IPS-15b (cell line): Measurements from ENCODE around the gene AP1B1.

Experiments
- H3K27me3 ChIP-seq: one replicate; pipeline ENCODE4 v1.6.1; 2013; ENCODE audit warnings: low read length; ENCODE audit not compliant: control insufficient read depth, insufficient read depth
- H3K36me3 ChIP-seq: one replicate; pipeline ENCODE4 v1.6.1; 2013; ENCODE audit warnings: low read length; ENCODE audit not compliant: control insufficient read depth, insufficient read depth
- H3K4me1 ChIP-seq: one replicate; pipeline ENCODE4 v1.6.1; 2013; ENCODE audit warnings: mild to moderate bottlenecking, low read length; ENCODE audit not compliant: control insufficient read depth, insufficient read depth
- H3K4me3 ChIP-seq: one replicate; pipeline ENCODE4 v1.5.1; 2013; ENCODE audit warnings: low read depth, low read length
- H3K9ac ChIP-seq: one replicate; pipeline ENCODE4 v1.6.1; 2013; ENCODE audit warnings: low read depth, mild to moderate bottlenecking, low read length
- H3K9me3 ChIP-seq: one replicate; pipeline ENCODE4 v1.6.1; 2013; ENCODE audit warnings: mild to moderate bottlenecking, low read length; ENCODE audit not compliant: control insufficient read depth, insufficient read depth

AP1B1 gene

DNA sequence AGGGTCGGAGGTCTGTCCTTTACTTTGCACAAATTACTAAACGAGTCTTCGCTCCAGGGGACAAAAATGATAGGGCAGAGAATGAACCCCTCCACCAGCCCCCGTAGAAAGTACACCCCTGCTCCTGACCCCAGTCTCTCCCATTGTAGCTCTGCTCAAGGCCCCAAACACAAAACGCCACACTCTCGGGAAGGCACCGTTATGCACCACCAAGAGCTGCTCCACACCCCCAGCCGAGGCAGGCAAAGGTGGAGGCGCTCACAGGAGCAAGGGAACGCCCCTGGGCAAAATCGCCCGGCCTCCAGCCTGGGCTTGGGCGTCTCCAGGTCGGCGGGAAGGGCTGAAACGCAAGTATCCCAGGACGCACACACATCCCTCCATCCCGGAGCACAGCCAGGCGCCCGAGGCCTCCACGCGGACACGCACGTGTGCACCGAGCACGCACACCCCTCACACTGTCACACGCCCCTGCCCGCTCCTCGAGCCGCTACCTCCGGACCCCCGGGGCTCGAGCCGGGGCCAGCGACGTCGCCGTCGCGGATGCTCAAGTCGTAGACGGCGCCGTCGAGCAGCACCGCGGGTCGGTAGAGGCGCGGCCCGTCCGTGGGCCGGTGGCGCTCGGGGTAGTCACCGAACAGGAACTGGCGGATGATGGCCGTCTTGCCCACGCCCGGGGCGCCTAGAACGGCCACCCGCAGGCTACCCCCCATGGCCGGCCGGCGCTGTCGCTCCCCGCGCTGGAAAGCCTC, 73.7 kb downstream of the AP1B1 start:
- H3K4me1 ChIP-seq, result peaks cover 11% of the 10 kb centered on the region
- no peaks in the 10 kb centered on the region for H3K9me3 ChIP-seq
- peak overlapping the region; percentile 48 for H3K4me3 ChIP-seq
- no peaks in the 10 kb centered on the region for H3K36me3 ChIP-seq
- H3K9ac ChIP-seq, result no peak overlapping the region
- peaks cover 45% of the 10 kb centered on the region for H3K27me3 ChIP-seq

DNA sequence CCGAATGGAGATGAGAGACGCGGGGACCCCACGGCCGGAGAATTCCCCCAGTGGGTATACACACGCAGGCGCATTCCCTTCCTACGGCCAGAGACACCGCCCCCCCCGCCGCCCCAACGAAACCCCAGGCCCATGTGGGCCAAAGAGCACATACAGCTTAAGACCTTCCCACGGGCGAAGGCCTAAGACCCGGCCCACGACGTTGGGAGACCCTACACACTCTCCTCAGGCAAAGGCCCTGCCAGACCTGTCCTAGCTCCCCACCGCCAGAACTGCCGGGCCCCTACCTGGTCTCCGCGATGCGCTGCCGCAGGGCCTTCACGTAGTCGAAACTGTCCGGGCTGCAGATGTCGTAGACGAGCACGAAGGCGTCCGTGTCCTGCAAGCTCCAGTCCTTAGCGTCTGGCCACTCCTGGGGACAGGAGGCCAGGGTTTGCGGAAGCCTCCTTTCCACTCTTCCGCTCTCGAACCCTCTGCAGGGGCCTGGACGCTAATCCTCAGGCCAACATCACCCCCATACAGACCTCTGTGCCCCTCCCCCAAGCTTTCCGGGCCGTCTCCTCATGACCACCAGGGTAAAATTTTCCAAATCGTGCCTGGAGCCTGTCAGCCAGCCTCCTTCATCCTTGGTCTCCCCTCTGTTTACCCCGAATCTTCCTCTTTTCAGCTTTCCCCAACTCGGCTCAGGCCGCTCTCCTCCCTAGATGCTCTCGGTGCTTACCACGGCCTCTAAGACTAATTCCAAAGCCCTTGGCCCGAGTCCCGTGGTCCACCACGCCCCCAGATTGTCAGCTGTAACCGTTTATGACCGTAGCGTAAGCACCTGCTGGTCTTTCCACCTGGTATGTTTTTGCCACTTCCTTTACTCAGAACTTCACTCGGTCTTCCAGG, 74.5 kb downstream of the AP1B1 start:
- Histone ChIP-seq H3K4me1 (peaks cover 11% of the 10 kb centered on the region), H3K9ac (no peak overlapping the region), H3K27me3 (peaks cover 45% of the 10 kb centered on the region), H3K4me3 (peak overlapping the region; percentile 48), H3K36me3 (no peaks in the 10 kb centered on the region), H3K9me3 (no peaks in the 10 kb centered on the region)

DNA sequence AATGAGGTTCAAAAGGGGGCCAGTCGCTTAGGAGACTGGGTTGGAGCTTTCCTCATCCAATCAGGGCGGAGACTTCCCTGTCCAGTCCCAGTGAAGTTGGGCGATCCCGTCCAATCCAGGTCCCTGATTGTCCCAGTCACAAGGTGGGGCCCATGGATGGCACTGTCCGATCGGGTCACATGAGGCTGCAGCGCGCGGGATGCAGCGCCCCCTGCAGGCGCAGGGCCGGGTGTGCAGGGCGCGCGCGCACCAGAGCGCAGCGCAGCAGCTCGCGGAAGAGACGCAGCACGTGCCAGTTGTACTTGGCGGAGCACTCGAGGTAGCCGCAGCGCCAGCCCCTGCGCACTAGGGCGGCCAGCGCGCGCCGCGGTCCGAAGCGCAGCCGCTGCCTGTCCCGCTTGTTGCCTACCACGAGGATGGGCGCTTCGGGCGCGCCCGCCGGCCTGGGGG, 75.2 kb downstream of the AP1B1 start:
- no peaks in the 10 kb centered on the region for H3K9me3 ChIP-seq
- no peaks in the 10 kb centered on the region for H3K36me3 ChIP-seq
- H3K4me1 ChIP-seq, result peaks cover 11% of the 10 kb centered on the region
- H3K4me3 ChIP-seq, result no peak overlapping the region
- H3K27me3 ChIP-seq, result peaks cover 45% of the 10 kb centered on the region
- H3K9ac ChIP-seq, result no peak overlapping the region

DNA sequence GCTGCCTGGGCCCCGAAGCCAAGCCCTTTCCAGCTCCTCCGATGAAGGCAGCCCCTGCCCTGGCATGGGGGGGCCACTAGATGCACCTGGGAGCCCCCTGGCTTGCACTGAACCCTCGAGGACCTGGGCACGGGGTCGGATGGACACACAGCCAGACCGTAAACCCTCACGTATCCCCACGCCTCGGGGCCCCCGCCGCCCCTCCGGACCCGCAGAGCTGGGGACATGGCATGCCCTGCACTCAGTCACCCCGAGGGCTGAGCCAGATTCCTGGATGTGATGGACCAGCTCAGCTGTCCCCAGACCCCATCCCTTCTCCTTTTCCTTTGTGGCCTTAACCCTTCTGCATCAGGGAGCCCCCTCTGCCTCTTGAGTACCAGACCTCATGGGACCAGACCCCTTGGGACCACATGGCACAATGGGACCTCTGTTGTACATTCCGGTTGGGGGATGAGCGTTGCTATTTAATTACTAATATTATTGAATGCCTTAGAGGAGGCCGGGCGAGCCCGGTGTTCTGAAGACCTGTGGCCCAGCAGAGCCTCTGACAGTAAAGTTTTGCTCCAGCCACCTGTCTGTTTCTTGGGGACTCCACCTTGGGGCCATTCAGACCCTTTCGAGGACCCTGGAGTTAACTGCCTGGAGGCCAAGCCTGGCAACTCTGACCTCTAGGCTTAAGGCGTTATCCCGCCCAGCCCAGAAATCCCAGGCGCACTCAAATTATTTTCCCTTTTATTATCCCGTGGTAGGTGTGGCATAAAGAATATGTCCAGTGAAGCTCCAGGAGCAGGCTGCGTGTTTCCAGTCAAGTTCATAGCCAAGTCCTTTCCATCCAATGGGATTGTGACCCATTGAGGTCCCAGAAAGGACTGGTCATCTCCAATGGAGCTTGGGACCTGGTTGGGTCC, 75.9 kb downstream of the AP1B1 start:
- Histone ChIP-seq H3K9me3 (no peaks in the 10 kb centered on the region), H3K36me3 (no peaks in the 10 kb centered on the region), H3K4me3 (no peak overlapping the region), H3K9ac (no peak overlapping the region), H3K4me1 (peaks cover 11% of the 10 kb centered on the region), H3K27me3 (peaks cover 44% of the 10 kb centered on the region)

DNA sequence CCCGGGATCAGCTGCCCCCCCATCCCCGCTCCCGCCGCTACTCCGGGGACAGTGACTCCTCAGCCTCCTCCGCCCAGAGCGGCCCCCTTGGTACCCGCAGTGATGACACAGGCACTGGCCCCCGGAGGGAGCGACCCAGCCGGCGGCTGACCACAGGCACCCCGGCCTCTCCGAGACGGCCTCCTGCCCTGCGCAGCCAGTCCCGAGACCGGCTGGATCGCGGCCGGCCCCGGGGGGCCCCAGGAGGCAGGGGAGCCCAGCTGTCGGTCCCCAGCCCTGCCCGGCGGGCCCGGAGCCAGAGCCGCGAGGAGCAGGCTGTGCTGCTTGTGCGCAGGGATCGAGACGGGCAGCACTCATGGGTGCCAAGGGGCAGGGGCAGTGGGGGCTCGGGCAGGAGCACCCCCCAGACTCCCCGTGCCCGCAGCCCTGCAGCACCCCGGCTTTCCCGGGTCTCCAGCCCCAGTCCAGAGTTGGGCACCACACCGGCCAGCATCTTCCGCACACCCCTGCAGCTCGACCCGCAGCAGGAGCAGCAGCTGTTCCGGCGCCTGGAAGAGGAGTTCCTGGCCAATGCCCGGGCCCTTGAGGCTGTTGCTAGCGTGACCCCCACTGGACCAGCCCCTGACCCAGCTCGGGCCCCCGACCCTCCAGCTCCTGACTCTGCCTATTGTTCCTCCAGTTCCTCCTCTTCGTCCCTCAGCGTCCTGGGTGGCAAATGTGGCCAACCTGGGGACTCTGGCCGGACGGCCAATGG, 76.7 kb downstream of the AP1B1 start:
- Histone ChIP-seq H3K9me3 (no peaks in the 10 kb centered on the region), H3K4me3 (no peak overlapping the region), H3K27me3 (peaks cover 35% of the 10 kb centered on the region), H3K9ac (no peak overlapping the region), H3K36me3 (no peaks in the 10 kb centered on the region), H3K4me1 (peaks cover 11% of the 10 kb centered on the region)

DNA sequence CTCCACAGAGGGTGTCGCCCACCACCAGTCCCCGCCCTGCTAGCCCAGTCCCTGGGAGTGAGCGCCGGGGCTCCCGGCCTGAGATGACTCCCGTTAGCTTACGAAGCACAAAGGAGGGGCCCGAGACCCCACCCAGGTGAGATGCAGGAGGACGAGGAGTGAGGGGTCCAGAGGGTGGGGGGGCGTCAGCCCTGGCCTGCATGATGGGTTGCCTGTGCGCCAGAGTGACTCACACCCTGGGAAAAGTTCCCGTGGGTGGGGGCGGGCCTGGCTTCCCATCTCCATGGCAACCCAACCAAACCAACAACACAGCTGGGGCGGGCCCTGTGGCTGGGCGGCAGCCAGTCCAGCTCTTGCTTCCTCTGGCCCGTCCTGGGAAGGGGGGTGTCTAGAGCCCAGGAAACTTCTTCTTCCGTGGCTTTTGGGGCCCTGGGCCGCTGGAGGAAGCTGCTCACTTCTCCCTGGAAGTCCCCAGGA, 77.5 kb downstream of the AP1B1 start:
- peaks cover 28% of the 10 kb centered on the region for H3K27me3 ChIP-seq
- H3K36me3 ChIP-seq, result no peaks in the 10 kb centered on the region
- no peaks in the 10 kb centered on the region for H3K9me3 ChIP-seq
- H3K4me3 ChIP-seq, result no peak overlapping the region
- H3K4me1 ChIP-seq, result peaks cover 12% of the 10 kb centered on the region
- no peak overlapping the region for H3K9ac ChIP-seq

DNA sequence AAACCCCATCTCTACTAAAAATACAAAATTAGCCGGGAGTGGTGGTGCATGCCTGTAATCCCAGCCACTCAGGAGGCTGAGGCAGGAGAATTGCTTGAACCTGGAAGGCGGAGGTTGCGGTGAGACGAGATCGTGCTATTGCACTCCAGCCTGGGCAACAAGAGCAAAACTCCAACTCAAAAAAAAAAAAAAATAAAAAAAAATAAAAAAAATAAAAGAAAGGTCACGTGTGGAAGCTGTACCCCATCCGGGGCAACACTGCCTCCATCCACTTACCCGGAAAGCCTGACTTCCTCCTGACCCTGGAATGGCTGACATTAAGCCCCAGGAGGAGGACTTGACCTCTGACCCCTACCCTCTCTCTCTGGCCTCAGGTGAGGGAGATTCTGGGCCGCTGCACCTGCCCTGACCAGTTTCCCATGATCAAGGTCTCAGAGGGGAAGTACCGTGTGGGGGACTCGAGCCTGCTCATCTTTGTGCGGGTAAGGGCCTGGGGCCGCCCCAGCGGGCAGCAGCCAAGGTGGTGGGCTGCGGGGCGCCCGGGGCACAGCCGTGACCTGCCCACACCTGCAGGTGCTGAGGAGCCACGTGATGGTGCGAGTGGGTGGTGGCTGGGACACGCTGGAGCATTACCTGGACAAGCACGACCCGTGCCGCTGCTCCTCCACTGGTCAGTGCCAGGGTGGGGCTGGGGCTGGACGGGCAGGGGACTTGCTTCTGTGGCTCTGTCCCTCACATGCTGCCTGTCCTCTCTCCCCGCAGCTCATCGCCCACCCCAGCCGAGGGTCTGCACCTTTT, 78.1 kb downstream of the AP1B1 start:
- no peak overlapping the region for H3K4me3 ChIP-seq
- no peaks in the 10 kb centered on the region for H3K36me3 ChIP-seq
- no peak overlapping the region for H3K9ac ChIP-seq
- H3K27me3 ChIP-seq, result peaks cover 25% of the 10 kb centered on the region
- H3K4me1 ChIP-seq, result peaks cover 14% of the 10 kb centered on the region
- H3K9me3 ChIP-seq, result no peaks in the 10 kb centered on the region

DNA sequence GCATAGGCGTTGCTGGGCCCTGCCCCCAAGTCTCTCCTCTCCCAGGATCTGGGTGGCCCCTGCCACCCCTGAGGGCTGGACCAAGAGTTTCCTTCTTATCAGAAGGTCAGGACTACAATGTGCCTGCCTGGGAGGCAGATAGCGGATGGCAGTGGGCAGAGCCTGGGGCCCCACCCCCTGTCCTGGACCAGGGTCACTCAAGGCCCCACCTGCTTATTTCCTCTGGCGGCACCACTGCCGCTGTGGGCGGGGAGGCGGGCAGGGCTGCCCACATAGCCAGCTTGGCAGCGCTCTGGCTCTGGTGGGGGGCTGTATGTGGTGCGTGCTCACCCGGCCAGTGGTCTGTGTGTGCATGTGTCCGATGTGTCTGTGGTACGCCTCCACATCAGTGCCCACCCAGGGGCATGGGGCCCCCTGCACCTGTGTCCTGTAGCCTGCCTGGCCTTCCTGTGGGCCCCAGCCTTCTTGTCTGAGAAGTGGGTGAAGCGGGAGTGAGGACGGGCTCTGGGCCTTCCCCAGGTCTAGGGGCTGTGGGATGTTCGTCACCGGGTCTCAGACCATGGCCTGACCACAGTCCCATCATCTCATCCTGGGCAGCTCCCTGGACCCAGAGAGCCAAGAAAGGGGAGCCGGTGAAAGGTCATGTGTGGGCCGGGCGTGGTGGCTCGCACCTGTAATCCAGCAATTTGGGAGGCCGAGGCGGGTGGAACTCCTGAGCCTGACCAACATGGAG, 78.9 kb downstream of the AP1B1 start:
- H3K9ac ChIP-seq, result no peak overlapping the region
- no peaks in the 10 kb centered on the region for H3K36me3 ChIP-seq
- H3K27me3 ChIP-seq, result peaks cover 17% of the 10 kb centered on the region
- H3K4me3 ChIP-seq, result no peak overlapping the region
- peaks cover 13% of the 10 kb centered on the region for H3K4me1 ChIP-seq
- H3K9me3 ChIP-seq, result no peaks in the 10 kb centered on the region

DNA sequence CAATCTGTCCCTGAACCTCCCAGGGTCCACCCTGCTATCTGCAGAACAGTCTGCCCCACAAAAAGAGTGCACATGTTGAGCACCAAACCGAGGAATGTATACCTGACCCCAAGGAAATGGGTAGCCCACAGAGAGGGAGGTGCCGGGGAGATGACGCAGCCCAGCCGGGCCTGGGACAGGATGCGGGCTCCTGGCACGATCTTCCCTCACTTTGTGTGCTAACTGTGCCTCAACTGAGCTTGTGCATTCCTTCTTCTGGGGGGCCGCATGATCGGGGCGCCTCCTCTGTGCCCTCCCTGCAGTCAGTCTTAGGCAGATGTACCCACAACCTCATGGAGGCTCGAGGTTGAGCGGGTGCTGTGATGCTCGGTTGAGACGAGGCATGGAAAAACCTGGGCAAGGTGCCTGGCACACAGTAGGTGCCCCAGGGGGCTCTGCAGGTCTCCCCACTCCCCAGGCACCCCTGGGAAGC, 79.5 kb downstream of the AP1B1 start:
- Histone ChIP-seq H3K36me3 (no peaks in the 10 kb centered on the region), H3K9me3 (no peaks in the 10 kb centered on the region), H3K9ac (no peak overlapping the region), H3K4me1 (peaks cover 8% of the 10 kb centered on the region), H3K4me3 (no peak overlapping the region), H3K27me3 (peaks cover 10% of the 10 kb centered on the region)
